ENCODE data around the gene STPG4. TPM values are rescaled to one million over a fixed set of nuclear protein-coding genes. Genes with fewer than 3 reads are reported as not detected.
A peak's percentile ranks its signal among the peaks of the same experiment; 100 is the strongest.

The STPG4 gene
- total RNA-seq, 4 donors from 2014 or later: 0.30 to 2.6 (median 1.4) TPM; not detected in 1

DNA sequence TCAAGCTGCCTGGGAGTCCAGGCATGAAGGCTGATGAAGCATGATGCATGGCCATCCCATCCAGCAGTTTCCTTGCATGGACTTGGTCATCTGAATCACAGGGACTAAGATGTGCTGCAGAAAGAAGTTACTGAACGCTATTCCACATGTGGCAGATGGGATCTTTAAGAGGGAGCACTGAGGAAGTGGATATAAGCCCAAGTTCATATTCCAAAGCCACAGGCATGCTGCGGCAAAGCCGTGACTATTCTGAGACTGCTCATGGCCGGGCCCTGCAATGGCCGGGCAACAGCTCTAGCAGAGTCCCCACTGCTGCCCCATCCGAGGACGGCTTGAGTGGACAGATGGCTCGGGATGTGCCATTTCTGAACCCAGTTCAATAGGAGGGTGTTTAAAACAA is 61.5 kb downstream of the STPG4 start:
- 99% methylated on average over 8 of the region's 8 CpGs for WGBS, 2 donors
- Histone ChIP-seq H3K36me3 (no peaks in the 10 kb centered on the region), H3K27ac (no peak overlapping the region), H3K27me3 (no peaks in the 10 kb centered on the region), H3K4me1 (peaks cover 0 to 33% (median 3%) of the 10 kb centered on the region in 4 donors), H3K4me3 (no peak overlapping the region), H3K9me3 (no peaks in the 10 kb centered on the region)
- DNase-seq (ENCODE audit: low spot score in 2 of 2): no peak
- TF ChIP-seq, protein P1, sequence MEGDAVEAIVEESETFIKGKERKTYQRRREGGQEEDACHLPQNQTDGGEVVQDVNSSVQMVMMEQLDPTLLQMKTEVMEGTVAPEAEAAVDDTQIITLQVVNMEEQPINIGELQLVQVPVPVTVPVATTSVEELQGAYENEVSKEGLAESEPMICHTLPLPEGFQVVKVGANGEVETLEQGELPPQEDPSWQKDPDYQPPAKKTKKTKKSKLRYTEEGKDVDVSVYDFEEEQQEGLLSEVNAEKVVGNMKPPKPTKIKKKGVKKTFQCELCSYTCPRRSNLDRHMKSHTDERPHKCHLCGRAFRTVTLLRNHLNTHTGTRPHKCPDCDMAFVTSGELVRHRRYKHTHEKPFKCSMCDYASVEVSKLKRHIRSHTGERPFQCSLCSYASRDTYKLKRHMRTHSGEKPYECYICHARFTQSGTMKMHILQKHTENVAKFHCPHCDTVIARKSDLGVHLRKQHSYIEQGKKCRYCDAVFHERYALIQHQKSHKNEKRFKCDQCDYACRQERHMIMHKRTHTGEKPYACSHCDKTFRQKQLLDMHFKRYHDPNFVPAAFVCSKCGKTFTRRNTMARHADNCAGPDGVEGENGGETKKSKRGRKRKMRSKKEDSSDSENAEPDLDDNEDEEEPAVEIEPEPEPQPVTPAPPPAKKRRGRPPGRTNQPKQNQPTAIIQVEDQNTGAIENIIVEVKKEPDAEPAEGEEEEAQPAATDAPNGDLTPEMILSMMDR (IDR thresholded peaks at IDR 0.05): no peak
- TF ChIP-seq EP300 (IDR thresholded peaks at IDR 0.05) (no peak), POLR2A (IDR thresholded peaks at IDR 0.05) (no peak)

DNA sequence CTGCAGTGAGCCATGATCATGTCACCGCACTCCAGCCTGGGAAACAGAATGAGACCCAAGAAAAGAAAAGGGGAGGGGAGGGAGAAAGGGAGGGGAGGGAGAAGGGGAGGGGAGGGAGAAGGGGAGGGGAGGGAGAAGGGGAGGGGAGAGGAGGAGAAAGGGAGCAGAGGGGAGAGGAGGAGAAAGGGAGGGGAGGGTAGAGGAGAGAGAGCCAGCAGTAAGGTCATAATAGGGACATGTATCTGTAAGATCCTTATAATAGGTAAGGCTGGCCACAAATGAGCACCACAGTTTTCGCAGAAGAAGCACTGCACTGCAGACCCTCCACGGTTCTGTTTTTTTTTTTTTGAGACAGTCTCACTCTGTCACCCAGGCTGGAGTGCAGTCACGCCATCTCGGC is 62.6 kb downstream of the STPG4 start:
- Histone ChIP-seq H3K27me3 (no peaks in the 10 kb centered on the region), H3K4me1 (peaks cover 0 to 41% (median 6%) of the 10 kb centered on the region in 4 donors), H3K27ac (no peak overlapping the region), H3K36me3 (no peaks in the 10 kb centered on the region), H3K9me3 (no peaks in the 10 kb centered on the region), H3K4me3 (no peak overlapping the region)
- no peak for TF ChIP-seq POLR2A (IDR thresholded peaks at IDR 0.05)
- TF ChIP-seq, protein P1 (IDR thresholded peaks at IDR 0.05): no peak
- TF ChIP-seq EP300 (IDR thresholded peaks at IDR 0.05): no peak
- DNase-seq (ENCODE audit: low spot score in 2 of 2): no peak
- 86 to 94% methylated on average over 5 of the region's 5 CpGs for WGBS, 2 donors

DNA sequence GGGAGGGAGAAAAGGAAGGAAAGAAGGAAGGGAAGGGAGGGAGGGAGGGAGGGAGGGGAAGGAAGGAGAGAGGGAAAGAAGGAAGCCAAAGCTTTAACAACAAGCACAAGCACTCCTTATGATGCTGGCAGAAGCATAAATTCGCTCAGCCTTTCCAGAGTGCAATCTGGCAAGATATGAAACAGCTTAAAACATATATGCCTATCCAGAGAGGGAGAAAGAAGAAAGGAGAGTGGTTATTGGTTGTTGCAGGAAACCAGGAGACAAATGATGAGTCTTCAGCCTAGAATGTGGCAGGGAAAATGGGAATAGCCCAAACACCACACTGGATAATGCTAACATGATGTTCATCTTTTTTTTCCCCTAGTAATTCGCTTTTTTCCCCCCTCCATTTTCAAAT is 64.0 kb downstream of the STPG4 start:
- H3K9me3 ChIP-seq: no peaks in the 10 kb centered on the region
- H3K27ac ChIP-seq: no peak overlapping the region
- TF ChIP-seq POLR2A (IDR thresholded peaks at IDR 0.05) (no peak), EP300 (IDR thresholded peaks at IDR 0.05) (no peak)
- TF ChIP-seq, protein P1 (IDR thresholded peaks at IDR 0.05): no peak
- H3K4me3 ChIP-seq: no peak overlapping the region
- peaks cover 4 to 54% (median 19%) of the 10 kb centered on the region in 4 donors for H3K4me1 ChIP-seq
- no peaks in the 10 kb centered on the region for H3K36me3 ChIP-seq
- DNase-seq (ENCODE audit: low spot score in 2 of 2): no peak
- 39 to 53% methylated on average over 2 of the region's 2 CpGs for WGBS, 2 donors
- no peaks in the 10 kb centered on the region for H3K27me3 ChIP-seq

DNA sequence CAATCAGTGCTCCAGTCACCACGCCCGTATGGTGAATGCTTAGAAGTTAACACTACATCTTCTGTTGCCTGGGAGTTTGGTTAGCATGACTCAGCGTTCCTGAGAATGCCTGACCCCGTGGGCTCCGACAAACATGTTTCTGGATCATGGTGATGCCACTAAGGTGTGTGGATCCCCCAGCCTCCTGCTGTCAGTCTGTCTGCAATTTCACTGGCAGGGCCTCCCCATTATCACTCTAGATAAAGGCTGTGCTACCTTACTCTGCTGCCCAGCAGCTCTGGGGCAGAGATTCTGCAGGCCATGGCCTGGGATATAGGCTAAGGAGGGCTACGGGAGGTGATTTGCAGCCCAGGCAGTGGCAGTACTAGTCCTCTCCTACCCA is 66.0 kb downstream of the STPG4 start:
- TF ChIP-seq EP300 (IDR thresholded peaks at IDR 0.05) (no peak), POLR2A (IDR thresholded peaks at IDR 0.05) (no peak)
- TF ChIP-seq, protein P1 (IDR thresholded peaks at IDR 0.05): no peak
- Histone ChIP-seq H3K9me3 (no peaks in the 10 kb centered on the region), H3K27ac (peak overlapping the region in 2 of 4 donors; percentile 18 to 47), H3K27me3 (no peaks in the 10 kb centered on the region), H3K4me3 (no peak overlapping the region), H3K4me1 (peaks cover 4 to 75% (median 31%) of the 10 kb centered on the region in 4 donors), H3K36me3 (no peaks in the 10 kb centered on the region)
- no peak for DNase-seq (ENCODE audit: low spot score in 2 of 2)
- 40 to 58% methylated on average over 6 of the region's 6 CpGs for WGBS, 2 donors

DNA sequence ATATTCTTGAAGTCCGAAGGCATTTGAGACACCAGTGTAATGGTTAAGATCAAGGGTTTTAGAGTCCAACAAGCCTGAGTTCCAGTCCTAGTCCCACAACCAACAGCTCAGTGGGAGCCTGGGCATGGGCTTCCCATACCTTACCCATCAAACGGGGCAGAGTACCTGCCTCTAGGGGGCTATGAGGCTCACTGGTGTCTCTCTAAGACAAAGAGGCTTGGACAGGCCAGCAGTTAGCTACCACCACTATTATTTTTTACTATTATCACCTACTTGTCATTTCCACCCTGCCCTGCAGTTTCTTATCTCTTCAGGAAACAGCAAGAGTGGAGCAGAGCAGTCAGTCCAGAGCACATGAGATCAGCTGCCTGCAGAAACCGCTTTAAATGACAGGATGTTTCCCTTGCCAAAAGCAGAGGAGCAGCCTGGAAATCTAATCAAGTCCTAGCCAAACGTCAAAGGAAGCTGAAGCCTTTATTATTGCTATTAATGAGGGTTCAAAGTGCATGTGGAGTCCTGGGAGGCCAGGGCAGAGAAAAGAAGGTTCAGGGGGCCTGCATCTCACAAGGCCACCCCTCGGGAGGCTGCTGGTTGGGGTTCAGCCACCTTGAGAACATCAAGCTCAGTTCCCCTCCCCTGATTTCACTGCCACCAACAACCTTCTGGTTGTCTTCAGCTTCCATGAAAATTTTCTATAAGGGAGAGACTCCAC is 66.6 kb downstream of the STPG4 start:
- no peak overlapping the region for H3K4me3 ChIP-seq

More for the DNA sequence above, 66.6 kb downstream of the STPG4 start:
- H3K4me1 ChIP-seq: peaks cover 4 to 80% (median 36%) of the 10 kb centered on the region in 4 donors
- 48% methylated on average over 5 of the region's 5 CpGs for WGBS, 2 donors
- H3K36me3 ChIP-seq: no peaks in the 10 kb centered on the region
- TF ChIP-seq POLR2A (IDR thresholded peaks at IDR 0.05) (no peak), EP300 (IDR thresholded peaks at IDR 0.05) (peak in 1 of 2 donors; percentile 36)
- TF ChIP-seq, protein P1 (IDR thresholded peaks at IDR 0.05): peak in 1 of 5 experiments; percentile 14
- DNase-seq (ENCODE audit: low spot score in 2 of 2): no peak
- no peaks in the 10 kb centered on the region for H3K9me3 ChIP-seq
- peak overlapping the region in 2 of 4 donors; percentile 18 to 47 for H3K27ac ChIP-seq
- H3K27me3 ChIP-seq: no peaks in the 10 kb centered on the region

Data from tibial nerve (tissue), 4 donors.